GM19035 (cell line): ENCODE data around the gene ZP3.
A peak's percentile ranks its signal among the peaks of the same experiment; 100 is the strongest.
"Not testable (repeated sequence)": the region's sequence is repeated elsewhere in the genome, so short reads cannot be mapped to it uniquely, and the experiment has no call there.

ENCODE experiments used
- ATAC-seq: cut with Tn5 transposase; IDR thresholded peaks from one replicate; pipeline ENCODE4 v1.9.1; 2021; ENCODE audit not compliant: unreplicated experiment

Gene ZP3

GRCh38 chr7:76424413-76425111 is at the start of gene ZP3:
TSS of gene ZP3 (plus strand) at chr7:76424950. CDS start at chr7:76424965, 15 bp downstream.
- ATAC-seq: peak; percentile 74

- ATAC-seq: no peak
Measured at GRCh38 chr7:76375251-76375650, 49.5 kb upstream of the ZP3 start.

DNA sequence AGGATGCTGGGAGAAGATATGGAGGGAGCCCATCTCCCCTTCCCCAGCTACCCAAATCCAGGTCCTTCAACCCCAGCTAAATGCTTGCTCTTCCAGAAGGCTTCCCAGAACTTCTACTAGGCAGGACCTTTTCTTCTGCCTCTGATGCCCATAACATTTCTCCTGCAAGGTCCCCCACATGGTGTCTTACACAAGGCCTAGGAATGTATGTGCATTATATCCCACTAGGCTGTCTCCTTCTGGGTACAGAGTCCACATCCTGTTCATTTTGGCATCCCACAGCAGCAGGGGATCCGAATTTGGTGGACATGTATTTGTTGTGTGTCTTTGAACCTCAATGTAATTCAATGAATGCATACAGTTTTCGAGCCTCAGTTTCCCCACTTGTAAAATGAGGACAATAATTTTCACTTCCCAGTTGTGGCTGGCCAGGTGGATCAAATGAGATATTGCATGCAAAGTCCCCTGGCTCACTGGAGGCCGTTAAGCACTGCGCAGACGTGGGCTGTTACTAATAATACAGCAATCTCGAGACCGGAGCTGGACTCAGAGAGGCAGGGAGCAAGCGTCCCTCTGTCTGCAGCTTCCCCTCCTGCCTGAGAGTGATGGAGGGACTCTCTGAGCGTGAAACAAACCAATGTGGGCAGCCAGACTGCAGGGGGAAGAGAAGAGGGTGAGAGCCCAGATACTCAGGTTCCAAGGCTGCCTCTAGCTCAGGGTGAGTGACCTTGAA is 47.4 kb upstream of the ZP3 start:
- ATAC-seq: no peak

DNA sequence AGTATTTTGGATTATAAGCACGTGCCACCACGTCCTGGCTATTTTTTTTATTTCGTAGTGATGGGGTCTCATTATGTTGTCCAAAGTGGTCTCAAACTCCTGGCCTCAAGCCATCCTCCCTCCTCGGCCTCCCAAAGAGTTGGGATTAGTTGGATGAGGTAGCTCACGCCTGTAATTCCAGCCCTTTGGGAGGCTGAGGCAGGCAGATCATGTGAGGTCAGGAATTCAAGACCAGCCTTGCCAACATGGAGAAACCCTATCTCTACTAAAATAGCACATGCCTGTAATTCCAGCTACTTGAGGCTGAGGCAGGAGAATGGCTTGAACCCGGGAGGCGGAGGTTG is 44.2 kb upstream of the ZP3 start:
- ATAC-seq: no peak

DNA sequence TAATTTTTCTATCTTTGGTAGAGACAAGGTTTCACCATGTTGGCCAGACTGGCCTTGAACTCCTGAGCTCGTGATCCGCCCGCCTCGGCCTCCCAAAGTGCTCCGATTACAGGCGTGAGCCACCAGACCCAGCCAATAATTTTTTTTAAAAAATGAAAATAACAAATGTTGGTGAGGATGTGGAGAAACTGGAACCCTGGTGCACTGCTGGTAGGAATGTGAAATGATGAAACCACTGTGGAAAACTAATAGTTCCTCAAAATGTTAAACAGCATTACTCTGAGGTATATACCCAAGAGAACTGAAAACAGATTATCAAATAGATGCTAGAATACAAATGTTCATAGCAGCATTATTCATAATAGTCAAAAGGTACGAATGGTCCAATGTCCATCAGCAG is 42.9 kb upstream of the ZP3 start:
- ATAC-seq: no peak

DNA sequence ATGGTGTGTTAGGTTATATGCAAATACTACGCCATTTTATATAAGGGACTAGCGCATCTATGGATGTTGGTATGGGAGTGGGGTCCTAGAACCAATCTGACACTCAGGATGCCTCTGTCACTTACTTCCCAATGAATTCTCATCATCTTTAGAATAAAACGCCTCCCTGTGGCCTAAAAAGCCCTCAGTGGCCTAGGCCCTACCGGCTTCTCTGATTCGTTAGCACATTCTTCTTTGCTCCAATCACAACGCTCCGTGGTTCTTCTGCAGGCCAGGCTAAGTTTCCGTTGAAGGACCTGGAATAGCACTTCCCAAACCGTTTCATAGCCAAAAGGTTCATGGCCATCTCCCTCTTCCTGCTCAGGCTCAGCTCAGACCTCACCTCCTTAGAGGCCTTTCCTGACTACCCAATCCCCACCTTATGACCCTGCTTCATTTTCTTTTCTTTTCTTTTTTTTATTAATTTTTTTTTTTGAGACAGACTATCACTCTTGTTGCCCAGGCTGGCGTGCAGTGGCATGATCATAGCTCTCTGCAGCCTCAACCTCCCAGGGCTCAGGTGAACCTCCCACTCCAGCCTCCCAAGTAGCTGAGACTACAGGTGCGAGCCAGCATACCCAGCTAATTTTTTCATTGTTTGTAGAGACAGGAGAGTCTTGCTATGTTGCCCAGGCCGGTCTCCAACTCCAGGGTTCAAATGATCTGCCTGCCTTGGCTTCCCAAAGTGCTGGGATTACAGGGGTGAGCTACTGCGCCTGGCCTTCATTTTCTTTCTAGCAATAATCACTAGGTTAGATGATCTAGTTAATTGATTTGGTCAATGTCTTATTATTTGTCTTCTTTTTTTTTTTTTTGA is 41.4 kb upstream of the ZP3 start:
- ATAC-seq: no peak

DNA sequence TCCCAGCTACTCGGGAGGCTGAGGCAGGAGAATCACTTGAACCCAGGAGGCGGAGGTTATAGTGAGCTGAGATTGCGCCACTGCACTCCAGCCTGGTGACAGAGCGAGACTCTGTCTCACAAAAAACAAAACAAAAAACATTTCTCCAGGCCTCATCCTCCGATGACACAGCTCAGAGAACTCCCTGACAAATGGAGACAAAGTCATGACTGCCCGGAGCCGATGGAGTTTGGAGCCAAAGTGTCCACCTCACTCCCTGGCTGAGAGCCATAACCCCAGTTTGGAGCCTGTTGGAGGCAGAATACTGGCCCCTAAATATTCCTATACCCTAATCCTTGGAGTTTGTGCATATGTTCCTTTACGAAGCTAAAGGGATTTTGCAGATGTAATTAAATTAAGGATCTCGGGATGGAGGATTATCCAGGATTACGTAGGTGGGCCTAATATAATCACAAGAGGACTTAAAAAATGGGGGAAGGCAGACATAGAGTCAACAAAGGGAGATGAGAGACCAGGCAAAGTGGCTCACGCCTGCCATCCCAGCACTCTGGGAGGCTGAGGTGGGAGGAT is 38.0 kb upstream of the ZP3 start:
- no peak for ATAC-seq

DNA sequence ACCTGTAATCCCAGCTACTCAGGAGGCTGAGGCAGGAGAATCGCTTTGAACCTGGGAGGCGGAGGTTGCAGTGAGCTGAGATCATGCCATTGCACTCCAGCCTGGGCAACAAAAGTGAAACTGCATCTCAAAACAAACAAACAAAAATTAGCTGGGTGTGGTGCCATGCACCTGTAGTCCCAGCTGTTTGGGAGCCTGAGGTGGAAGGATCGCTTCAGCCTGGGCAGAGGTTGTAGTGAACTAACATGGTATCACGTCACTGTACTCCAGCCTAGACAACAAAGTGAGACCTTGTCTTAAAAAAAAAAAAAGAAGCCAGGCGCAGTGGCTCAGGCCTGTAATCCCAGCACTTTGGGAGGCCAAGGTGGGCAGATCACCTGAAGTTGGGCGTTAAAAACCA is 37.0 kb upstream of the ZP3 start:
- ATAC-seq: not testable (repeated sequence)

DNA sequence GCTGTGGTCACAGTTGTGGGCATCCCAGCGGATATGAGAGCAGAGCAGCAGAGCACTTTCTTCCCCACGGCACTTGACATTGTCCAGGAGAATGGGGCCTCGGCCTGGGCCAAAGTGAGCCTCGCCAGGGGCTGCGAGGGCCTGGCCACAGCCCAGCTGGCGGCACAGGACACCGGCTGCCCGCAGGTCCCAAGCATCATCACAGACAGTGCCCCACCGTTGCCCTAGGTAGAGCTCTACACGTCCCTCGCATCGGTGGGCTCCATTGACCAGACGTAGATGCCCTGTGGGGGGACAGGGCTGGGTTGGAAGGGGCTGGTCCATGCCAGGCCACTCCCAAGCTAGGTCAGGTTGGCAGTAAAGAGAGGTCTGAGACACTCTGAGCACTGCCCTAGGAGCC is 34.7 kb upstream of the ZP3 start:
- ATAC-seq: no peak

DNA sequence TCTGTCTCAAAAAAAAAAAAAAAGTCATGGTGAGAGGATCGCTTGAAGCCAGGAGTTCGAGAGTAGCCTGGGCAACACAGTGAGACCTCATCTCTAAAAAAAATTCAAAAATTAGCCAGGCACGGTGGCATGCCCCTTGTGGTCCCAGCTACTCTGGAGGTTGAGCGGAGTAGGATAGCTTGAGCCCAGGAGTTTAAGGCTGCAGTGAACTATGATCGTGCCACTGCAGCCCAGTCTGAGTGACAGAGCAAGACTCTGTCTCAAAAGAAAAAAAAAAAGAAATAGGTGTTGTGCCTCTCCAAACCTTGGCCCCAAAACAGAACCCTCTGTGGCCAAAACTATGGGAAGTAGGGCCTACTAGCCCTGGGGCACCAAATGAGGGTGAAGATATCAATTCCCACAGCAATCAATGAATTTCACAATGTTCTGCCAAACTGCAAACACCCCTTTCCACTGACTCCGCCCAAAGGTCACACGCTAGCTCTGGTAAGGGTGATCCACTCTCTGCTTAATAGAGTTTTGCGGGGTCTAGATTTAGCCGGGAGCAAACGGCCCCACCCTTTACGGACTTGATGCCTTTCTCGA is 32.1 kb upstream of the ZP3 start:
- no peak for ATAC-seq

GRCh38 chr7:76393116-76394031 is 31.4 kb upstream of the ZP3 start:
- peak; percentile 87 for ATAC-seq

- ATAC-seq: no peak
Measured at GRCh38 chr7:76394957-76395356, 29.8 kb upstream of the ZP3 start.

GRCh38 chr7:76395605-76395964 is 29.2 kb upstream of the ZP3 start:
- not testable (repeated sequence) for ATAC-seq

DNA sequence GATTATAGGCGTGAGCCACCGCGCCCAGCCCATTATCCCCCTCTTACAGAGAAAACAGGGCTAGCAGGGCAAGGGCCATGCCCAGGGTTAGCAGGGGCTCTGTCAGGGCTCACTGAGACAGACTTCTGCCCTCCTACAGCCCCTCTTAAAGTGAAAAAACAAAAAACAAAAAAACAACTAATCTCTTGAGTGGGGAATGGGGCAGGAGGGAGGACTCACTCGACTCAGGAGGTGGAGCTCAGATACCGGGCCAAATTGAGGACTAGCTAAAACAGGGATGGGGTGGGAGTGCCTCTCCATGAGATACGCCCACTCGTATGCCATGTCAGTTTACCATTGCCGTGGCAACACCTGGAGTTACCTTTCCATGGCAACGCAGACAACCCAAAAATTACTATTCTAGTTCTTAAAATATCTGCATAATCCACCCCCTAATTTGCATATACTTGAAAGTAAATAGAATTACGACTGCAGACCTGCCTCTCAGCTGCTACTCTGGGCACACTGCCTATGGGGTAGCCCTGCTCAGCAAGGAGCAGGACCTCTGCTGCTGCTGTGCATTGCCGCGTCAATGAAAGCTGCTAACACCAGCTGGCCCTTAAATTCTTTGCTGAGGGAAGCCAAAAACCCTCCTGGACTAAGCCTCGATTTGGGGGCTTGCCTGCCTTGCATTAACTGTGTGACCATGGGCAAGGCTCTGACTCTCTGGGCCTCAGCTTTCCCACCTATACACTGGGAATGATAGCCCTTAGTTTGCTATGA is 28.6 kb upstream of the ZP3 start:
- ATAC-seq: no peak

DNA sequence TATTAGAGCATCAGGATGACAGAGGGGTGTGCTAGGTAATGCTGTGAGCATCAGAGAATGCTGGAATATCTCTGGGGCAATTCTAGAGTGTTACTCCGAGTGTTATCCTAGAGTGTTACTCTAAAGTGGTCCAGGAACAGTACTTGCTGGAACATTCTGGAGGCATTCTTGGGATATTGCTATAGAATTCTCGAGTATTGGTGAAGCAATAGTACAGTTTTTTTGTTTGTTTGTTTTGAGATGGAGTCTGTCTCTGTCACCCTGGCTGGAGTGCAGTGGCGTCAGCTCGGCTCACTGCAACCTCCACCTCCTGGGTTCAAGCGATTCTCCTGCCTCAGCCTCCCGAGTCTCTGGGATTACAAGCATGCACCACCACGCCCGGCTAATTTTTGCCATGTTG is 27.9 kb upstream of the ZP3 start:
- ATAC-seq: no peak

- ATAC-seq: no peak
Measured at GRCh38 chr7:76397409-76398183, 27.2 kb upstream of the ZP3 start.

- ATAC-seq: no peak
Measured at GRCh38 chr7:76400248-76400647, 24.5 kb upstream of the ZP3 start.

GRCh38 chr7:76403097-76403496 is 21.7 kb upstream of the ZP3 start:
- not testable (repeated sequence) for ATAC-seq
